GM15510 (cell line): ENCODE data around the gene COL4A1.

Experiments
- POLR2A ChIP-seq: IDR thresholded peaks from 3 replicates; pipeline ENCODE4 v1.6.1; 2011; ENCODE audit warnings: borderline replicate concordance; ENCODE audit not compliant: insufficient read length; ENCODE audit errors: extremely low read depth

COL4A1 gene

GRCh38 chr13:110269509-110270185 lies 37.3 kb downstream of the COL4A1 start:
- no peak for TF ChIP-seq POLR2A

- TF ChIP-seq POLR2A, result no peak
Observed at GRCh38 chr13:110268576-110269185, 38.3 kb downstream of the COL4A1 start.

- TF ChIP-seq POLR2A, result no peak
Observed at GRCh38 chr13:110268061-110268460, 38.9 kb downstream of the COL4A1 start.

- TF ChIP-seq POLR2A, result no peak
Observed at GRCh38 chr13:110266983-110267382, 40.0 kb downstream of the COL4A1 start.

GRCh38 chr13:110266431-110266809 lies 40.5 kb downstream of the COL4A1 start:
- no peak for TF ChIP-seq POLR2A

GRCh38 chr13:110265682-110266430 lies 41.1 kb downstream of the COL4A1 start:
- no peak for TF ChIP-seq POLR2A

- TF ChIP-seq POLR2A, result no peak
Observed at GRCh38 chr13:110265341-110265681, 41.6 kb downstream of the COL4A1 start.

- no peak for TF ChIP-seq POLR2A
Observed at GRCh38 chr13:110264685-110265275, 42.2 kb downstream of the COL4A1 start.

GRCh38 chr13:110263888-110264287 lies 43.1 kb downstream of the COL4A1 start:
- no peak for TF ChIP-seq POLR2A

- no peak for TF ChIP-seq POLR2A
Observed at GRCh38 chr13:110263404-110263803, 43.6 kb downstream of the COL4A1 start.

- TF ChIP-seq POLR2A, result no peak
Observed at GRCh38 chr13:110262508-110263291, 44.3 kb downstream of the COL4A1 start.

- TF ChIP-seq POLR2A, result no peak
Observed at GRCh38 chr13:110262082-110262436, 44.9 kb downstream of the COL4A1 start.

GRCh38 chr13:110261166-110262081 lies 45.5 kb downstream of the COL4A1 start:
- no peak for TF ChIP-seq POLR2A

- no peak for TF ChIP-seq POLR2A
Observed at GRCh38 chr13:110259651-110260050, 47.3 kb downstream of the COL4A1 start.
